Neural progenitor cell (in vitro differentiated cells): Measurements from ENCODE around the gene CLEC20A.

Source experiments
- CTCF ChIP-seq: fragments of 200-600 bp; sonication (generic); IDR thresholded peaks from 2 replicates; pipeline ENCODE4 v1.5.1; 2017; ENCODE audit warnings: antibody characterized with exemption, mild to moderate bottlenecking
- EZH2 ChIP-seq: fragments of 200-600 bp; sonication (generic); IDR thresholded peaks from 2 replicates; pipeline ENCODE4 v1.6.1; 2017; ENCODE audit warnings: antibody characterized with exemption, mild to moderate bottlenecking, moderate library complexity
- EZH2phosphoT487 ChIP-seq: fragments of 200-600 bp; sonication (generic); IDR thresholded peaks from 2 replicates; pipeline ENCODE4 v1.6.1; 2017; ENCODE audit warnings: antibody characterized with exemption

- TF ChIP-seq CTCF = no peak
- no peak for TF ChIP-seq EZH2
- no peak for TF ChIP-seq EZH2phosphoT487
Observed at GRCh38 chr1:178438432-178438831, 58.3 kb downstream of the CLEC20A start.
